Frontal cortex (tissue), 4 donors: ENCODE data around the gene MMP25. TPM values are rescaled to one million over a fixed set of nuclear protein-coding genes. Genes with fewer than 3 reads are reported as not detected.

ENCODE experiments used
- DNase-seq, 2 donors: peaks; one replicate each; pipeline ENCODE4 v3.0.0; 2012; ENCODE audit warnings: low spot score in 2 of 2
- FAIRE-seq: peaks from 2 replicates; lab custom pipeline; 2012; peaks lifted over from hg19 to GRCh38; lab: Jason Lieb, UNC
- total RNA-seq: library from RNA; depleted of rRNA; stranded (reverse); fragments of >200 nt; gene quantifications from one replicate; pipeline ENCODE4 v1.2.3, GENCODE V29; 2014
- donor health status: control.
- donor health status: control.
- donor health status: control.

The MMP25 gene, protein sequence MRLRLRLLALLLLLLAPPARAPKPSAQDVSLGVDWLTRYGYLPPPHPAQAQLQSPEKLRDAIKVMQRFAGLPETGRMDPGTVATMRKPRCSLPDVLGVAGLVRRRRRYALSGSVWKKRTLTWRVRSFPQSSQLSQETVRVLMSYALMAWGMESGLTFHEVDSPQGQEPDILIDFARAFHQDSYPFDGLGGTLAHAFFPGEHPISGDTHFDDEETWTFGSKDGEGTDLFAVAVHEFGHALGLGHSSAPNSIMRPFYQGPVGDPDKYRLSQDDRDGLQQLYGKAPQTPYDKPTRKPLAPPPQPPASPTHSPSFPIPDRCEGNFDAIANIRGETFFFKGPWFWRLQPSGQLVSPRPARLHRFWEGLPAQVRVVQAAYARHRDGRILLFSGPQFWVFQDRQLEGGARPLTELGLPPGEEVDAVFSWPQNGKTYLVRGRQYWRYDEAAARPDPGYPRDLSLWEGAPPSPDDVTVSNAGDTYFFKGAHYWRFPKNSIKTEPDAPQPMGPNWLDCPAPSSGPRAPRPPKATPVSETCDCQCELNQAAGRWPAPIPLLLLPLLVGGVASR
- 0.41 TPM for total RNA-seq

DNA sequence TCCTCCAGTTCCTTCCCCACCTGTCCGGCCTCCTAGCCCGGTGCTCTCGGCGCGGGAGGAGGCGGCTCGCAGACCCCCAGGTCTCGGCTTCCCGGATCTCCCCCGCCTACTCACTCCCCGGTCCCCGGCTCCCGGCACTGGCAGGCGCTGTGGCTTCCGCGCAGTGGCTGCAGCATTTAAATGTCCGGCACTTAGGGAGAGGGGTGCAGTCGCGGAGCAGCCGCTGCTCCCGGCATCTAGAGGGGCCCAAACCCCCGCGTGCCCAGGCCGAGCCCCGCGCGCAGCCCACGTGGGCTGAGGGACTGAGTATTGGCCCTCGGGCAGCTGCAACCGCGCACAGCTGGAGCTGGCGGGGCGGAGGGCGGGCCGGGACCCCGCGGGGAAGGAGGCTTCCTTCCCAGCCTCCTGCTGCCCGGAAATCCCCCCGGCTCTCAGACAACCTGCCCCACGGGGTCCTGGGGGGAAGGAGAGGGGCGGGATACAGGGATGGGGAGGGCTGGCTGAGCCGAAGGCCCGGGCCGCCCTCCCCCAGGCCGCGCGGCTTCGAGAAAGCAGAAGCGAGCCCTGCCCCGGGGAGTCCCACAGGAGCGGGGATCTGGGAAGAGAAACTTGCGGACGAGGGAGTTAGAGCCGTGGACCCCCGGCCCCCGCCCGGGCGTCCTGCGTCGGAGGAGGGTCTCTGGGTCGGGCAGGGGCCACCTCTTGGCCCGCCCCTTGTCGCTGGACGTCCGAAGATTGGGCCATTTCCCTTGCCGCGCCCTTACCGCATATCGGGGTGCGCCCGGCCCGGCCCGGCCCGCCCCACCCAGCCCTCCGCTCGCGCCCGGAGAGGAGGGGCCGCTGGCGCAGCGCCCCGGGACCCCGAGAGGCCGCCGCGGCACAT is at the start of gene MMP25:
Gene MMP25 (plus strand): TSS at position 804 of the 883 bp plus-strand sequence. CDS start 357 bp downstream, outside the sequence.
- FAIRE-seq (no peak), DNase-seq (peak in 1 of 2 donors; percentile 53)

GRCh38 chr16:2999929-3000328 is 46.4 kb upstream of the MMP25 start:
- DNase-seq (no peak), FAIRE-seq (no peak)

DNA sequence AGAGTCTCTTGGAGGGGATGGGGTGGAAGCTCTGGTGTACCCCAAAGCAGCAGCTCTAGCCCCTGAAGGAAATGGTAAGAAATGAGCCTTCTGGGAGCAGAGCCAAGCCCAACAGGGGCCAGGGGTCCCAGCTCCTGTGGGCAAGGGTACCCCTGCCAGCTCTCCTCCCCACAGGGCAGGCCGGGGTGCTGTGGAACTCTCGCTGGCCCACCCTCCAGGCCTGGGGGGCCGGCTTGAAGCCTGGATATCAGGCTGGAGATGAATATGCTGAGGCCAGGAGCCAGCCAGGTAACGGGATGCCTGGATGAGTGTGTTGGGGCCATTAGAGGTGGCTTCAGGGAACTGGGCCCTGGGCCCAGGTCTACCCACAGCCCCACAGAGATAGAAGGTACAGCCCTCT is 45.8 kb upstream of the MMP25 start:
- FAIRE-seq (no peak), DNase-seq (no peak)

- FAIRE-seq: no peak
- DNase-seq: no peak
Observed at GRCh38 chr16:3001316-3001715, 45.0 kb upstream of the MMP25 start.

- peak; percentile 61 for FAIRE-seq
- DNase-seq: peak; percentile 97 to 100
Observed at GRCh38 chr16:3003582-3004270, 42.6 kb upstream of the MMP25 start.

- no peak for FAIRE-seq
- no peak for DNase-seq
Observed at GRCh38 chr16:3004319-3004718, 42.0 kb upstream of the MMP25 start.

DNA sequence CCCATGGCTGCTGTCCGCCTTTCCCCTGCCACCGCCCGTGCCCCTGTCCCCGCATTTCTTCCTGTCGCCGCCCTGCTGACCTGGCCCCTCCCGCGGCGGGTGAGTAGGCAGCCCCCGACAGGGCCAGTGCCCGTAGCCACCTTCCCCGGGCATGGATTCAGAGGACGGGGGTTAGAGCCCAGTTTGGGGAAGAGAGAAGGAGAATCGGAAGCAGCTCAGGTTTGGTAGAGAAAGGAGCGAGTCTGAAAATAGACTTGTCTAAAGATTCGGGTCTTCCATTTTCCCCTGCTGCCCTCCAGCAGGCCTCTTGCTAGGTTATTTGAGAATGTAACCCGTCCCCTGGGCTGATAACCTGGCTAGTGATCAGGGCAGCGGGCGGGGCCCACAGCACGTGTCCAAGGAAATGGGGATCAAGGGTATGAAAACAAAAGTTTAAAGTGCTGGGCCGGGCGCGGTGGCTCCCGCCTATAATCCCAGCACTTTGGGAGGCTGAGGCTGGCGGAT is 41.5 kb upstream of the MMP25 start:
- FAIRE-seq (no peak), DNase-seq (no peak)

- DNase-seq (no peak), FAIRE-seq (no peak)
Observed at GRCh38 chr16:3007059-3007956, 39.1 kb upstream of the MMP25 start.

GRCh38 chr16:3007957-3008689 is 38.2 kb upstream of the MMP25 start:
- FAIRE-seq (no peak), DNase-seq (no peak)

- FAIRE-seq (no peak), DNase-seq (no peak)
Observed at GRCh38 chr16:3008690-3009037, 37.7 kb upstream of the MMP25 start.

DNA sequence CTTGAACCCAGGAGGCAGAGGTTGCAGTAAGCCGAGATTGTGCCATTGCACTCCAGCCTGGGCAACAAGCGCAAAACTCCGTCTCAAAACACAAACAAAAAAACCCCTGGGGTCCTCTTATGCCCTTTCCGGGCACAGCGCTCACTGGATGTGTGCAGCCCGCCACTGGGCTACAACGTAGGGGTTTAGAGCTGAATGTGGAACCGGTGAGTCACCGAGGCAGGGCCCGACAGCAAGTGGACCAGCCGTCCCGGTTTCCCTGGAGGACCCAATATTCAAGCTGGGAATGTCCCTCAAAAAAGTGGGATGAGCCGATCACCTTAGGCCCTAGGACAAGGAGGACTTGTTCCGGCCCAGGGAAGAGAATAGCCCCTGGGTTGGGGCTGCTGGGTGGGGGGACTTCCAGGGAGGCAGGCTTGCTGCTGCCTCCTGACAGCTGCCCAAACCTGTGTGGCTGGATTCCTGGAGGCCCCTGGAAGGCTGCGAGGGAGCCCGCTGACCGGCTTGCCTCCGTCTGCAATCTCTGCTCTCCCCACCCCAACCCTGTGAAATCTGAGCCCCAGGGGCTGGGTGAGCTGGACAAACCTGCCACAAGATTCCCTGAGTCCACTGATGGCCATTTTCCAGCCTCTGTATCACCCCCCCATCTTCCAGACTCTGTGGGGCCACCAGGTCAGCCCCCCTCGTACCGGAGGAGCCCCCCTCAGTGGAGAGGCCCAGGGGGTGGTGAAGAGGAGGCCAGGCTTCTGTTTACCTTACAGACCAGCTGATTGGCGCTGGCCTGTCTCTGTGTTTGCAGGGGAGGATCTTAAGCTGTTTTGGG is 36.6 kb upstream of the MMP25 start:
- FAIRE-seq (no peak), DNase-seq (no peak)

- DNase-seq (no peak), FAIRE-seq (no peak)
Observed at GRCh38 chr16:3010510-3010909, 35.9 kb upstream of the MMP25 start.

- DNase-seq (no peak), FAIRE-seq (no peak)
Observed at GRCh38 chr16:3012246-3012645, 34.1 kb upstream of the MMP25 start.

- no peak for FAIRE-seq
Observed at GRCh38 chr16:3012828-3013420, 33.4 kb upstream of the MMP25 start, which contains the start of gene CLDN9. CLDN9 (plus strand) TSS chr16:3012923; CDS start chr16:3013363, 440 bp downstream.

GRCh38 chr16:3013491-3013951 is 32.8 kb upstream of the MMP25 start:
- DNase-seq (no peak), FAIRE-seq (no peak)

More at GRCh38 chr16:3012828-3013420, 33.4 kb upstream of the MMP25 start, which contains the start of gene CLDN9:
- no peak for DNase-seq

DNA sequence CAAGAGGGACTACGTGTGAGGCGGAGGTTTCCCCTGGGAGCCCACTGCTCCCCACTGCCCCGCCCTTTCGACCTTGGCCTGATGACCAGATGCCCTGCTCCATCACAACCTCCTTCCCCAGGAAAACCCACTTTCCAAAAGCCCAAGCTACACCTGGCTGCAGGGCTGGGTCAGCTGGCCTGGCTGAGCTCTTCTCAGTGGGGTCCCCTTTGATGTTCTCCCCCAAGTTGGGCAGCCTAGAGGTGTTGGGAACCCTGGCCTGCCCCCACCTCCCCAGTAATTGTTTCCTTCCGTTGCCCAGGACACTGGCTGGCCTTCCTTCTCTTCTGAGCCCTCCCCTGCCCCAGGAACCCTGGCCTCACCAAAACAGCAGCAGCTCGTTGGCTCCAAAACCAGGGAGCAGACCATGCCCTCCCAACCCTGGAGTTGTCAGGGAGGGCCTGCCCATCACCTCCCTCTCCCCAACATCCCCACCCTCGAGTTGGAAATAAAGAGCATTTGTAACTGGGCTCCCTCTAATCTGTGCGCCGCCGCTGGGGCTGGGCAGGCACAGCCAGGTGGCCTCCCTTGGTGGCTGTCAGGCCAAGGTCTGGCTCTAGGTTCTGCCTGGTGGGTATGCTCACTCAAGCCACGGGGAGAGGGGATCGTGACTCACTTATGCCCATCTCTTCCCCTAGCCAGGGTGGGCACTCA is 32.2 kb upstream of the MMP25 start:
- DNase-seq (no peak), FAIRE-seq (no peak)
